NCI-H2196 (cell line): ENCODE results near the gene NKD1.

Experiments
- DNase-seq: peaks from one replicate; lab custom pipeline; 2025; ENCODE audit not compliant: unreplicated experiment; lab: John Stamatoyannopoulos, UW

The NKD1 gene

DNA sequence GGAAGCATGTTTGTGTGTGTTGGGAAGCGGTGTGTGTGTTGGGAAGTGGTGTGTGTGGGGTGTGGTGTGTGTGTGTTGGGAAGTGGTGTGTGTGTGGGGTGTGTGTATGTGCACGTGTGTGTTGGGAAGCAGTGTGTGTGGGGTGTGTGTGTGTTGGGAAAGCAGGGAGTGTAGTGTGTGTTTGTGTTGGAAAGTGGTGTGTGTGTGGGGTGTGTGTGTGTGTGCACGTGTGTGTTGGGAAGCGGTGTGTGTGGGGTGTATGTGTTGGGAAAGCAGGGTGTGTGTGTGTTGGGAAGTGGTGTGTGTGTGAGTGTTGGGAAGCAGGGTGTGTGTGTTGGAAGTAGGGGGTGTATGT lies 144.4 kb downstream of the NKD1 start:
- DNase-seq, result no peak

DNA sequence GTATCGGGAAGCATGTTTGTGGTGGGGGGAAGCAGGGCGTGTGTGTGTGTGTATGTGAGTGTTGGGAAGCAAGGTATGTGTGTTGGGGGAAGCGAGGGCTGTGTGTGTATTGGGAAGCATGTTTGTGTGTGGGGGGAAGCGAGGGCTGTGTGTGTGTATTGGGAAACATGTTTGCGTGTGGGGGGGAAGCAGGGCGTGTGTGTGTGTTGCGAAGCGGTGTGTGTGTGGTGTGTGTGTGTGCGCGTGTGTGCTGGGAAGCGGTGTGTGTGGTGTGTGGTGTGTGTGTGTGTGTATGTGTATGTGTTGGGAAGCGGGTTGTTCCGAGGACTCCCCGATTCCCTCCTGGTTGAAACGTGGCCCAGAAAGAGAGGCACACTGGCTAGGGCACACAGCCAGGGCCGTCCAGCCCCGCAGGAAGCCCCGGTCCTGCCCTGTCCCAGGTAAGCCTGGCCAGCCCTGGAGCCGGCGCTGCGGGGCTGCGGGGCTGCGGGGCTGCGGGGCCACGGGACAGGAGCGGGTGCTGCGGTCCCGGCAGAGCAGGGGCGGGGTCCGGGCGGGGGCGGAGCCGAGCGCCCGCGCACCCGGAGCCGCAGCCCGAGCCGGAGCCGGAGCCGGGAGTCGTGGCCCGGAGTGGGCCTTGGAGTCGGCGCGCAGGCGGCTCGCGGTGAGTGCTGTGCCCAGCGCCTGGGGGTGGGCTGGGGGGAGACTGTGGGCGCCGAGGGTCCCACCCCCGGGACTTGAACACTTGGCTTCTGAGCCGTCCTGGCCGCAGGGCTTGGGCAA lies 145.0 kb downstream of the NKD1 start, which contains the start of gene NOD2:
TSS of gene NOD2 (plus strand) at position 608 of the 783 bp plus-strand sequence. CDS start 5,890 bp downstream, outside the sequence.
- DNase-seq, result no peak

DNA sequence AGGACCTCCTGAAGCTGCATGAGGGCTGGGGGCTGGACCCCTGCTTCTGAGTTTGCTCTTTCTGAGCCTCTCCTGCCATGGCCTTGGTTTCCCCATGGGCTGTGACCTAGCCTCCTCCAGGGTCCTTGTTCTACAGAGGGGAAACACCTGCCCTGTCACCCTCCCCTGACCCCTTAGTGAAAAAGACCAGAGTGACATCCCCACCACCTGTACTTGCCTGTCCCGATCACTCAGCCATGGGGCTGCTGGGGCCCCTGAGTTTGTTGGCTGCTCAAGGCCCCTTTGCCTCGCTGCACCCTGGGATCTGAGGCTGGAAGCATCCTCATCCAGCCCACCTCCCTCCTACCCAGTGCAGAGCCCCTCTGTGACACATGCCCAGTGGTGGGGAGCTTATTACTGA lies 146.0 kb downstream of the NKD1 start:
- no peak for DNase-seq

DNA sequence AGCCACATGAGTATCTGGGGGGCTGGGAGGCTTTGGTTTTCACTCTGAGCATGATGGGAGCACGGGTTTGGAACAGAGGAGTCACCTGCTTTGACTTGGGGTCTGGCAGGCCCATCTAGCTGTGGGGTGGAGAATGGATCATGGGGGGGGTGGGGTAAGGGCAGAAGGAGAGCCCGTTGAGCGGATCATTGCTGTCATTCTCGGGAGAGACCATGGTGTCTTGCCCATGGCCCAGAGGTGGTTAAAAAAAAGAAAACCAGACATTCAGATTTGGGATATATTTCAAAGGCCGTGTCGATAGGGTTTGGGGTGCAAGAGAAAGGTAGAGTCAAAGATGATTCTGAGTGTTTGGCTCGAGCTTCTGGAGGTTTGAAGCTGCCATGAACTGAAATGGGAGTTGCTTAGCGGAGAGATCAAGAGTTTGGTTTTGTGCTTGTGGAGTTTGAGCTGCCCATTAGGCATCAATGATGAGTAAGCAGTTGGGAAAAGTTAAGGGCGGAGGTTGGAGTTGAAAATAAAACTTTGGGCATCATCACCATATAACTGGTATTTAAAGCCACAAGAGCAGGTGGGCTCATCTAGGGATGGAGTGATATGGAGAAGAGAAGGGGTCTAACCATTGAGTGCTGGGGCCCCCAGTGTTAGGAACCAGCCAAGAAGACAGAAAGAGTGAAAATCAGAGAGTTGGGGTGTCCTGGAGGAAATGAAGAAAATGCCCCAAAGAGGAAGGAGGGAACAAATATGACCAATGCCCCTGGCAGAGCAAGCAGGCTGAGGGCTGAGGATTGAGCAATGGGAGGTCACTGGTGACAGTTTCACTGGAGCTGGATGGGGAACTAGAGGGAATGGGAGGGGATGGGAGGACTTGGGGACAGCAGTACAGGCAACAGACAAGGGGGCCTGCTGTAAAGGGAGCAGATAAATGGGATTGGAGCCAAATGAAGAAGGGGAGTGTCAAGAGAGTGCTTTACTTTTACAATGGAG lies 147.1 kb downstream of the NKD1 start:
- DNase-seq, result no peak

DNA sequence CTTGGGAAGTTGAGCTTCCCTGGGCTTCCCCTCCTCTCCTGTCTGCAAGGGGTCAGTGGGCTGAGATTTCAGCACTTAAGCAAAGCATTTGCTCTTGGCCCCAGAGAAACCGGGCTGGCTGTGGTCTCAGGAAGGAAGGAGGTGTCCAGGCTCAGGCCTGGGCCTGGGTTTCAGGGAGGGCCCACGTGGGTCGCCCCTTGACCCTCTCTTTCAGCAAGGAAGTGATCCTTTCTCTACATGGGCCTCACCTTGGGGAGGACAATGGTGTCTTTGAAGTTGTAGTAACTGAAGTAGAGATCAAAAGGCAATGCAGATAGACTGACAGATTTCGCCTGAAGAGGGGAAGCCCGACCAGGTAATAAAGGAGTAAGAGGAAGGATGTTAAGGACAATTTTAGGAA lies 147.9 kb downstream of the NKD1 start:
- no peak for DNase-seq

DNA sequence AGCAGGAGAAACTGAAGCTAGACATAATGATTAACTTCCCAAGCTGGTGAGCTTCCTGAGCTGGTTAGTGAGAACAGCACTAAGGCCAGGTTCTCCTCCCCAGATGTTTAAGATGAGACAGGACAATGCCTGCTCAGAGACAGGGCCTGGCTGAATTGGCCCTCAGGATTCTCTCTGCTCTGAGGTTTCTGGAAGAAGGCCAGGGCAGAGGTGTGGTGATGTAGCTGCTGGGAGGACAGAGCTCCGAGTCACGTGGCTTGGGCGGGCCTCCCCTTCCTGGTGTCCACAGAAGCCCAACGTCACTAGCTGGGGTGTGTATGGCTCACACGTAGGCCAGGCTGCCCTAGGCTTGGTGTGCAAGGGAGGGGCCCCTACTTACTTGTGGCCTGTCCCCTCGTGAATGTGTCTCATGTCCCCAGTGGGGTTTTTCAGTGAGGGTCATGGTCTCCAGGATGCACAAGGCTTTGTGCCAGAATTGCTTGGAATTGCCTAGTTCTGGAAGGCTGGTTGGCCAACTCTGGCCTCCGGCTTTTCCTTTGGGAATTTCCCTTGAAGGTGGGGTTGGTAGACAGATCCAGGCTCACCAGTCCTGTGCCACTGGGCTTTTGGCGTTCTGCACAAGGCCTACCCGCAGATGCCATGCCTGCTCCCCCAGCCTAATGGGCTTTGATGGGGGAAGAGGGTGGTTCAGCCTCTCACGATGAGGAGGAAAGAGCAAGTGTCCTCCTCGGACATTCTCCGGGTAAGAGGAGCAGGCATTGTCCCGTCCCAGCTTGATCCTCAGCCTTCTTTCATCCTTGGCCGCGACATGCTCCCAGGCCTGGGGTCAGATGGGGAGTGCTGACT lies 148.6 kb downstream of the NKD1 start:
- DNase-seq, result no peak

DNA sequence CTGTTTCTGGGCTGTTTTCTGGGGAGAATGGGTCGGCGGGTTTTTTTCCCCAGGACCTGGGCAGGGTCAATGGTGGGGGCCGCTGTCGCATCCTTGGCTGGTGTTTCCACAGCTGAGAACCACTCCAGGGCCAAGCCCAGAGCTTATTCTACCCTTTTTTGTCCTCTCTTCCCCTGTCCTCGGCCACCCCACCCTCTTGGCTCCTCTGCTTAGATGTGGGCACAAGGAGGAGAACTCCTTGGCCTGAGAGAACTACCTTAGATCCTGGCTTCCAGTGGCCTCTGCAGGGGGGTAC lies 149.2 kb downstream of the NKD1 start:
- no peak for DNase-seq

DNA sequence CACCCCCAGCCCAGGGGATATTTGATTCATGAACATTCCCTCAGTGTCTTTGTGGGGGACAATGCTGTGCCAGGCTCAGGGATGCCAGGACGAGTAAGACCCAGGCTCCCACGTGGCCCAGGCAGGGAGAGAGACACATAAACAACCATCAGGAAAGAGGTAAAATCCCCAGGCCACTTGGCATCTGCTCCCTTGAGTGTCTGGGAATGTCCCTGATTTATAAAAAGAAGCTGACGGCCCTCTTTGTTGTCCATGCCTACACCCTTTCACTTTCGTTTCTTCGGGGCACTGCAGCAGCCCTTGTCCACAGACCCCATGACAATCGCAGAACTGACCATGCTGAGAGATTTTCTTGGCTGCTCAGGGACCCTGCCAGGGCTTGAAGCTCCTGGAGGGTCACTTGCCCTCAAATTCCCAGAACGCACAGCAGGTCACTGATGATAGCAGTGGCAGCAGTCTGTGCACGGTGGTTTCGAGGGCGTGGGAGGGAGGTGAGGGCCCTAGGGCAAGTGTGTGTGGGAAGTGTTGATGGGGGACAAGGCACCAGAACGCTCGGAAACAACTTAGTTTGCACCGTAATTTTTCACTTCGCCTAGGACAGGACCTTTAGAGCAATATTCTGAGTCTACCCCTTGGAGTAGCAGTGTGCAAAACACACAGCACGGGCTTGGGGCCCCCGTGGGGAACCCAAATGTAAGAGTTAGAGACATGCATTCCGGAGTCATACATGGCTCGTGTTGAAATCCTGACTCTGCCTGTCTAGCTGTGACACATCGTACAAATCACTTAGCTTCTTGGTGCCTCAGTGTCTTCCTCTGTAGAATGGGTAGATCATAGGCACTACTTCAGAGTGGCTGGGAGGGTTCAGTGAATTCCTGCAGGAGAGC lies 149.9 kb downstream of the NKD1 start:
- no peak for DNase-seq
